Upper lobe of left lung (tissue), 4 donors: Measurements from ENCODE around the gene RRM1.

Source experiments
- POLR2AphosphoS5 ChIP-seq, 2 donors: sonication (generic); formaldehyde crosslinking; IDR thresholded peaks; one replicate each; pipeline ENCODE4 v1.5.1; 2017; ENCODE audit warnings: antibody characterized with exemption in 2 of 2
- TF ChIP-seq, protein P1 (sequence below), 6 experiments: fragments of 450-650 bp in 4 of 6; fragments of 200-600 bp in 2 of 6; sonication (generic) in 2 of 6; IDR thresholded peaks; one replicate each; pipeline ENCODE4 v1.5.1; 2016 to 2019; ENCODE audit warnings: antibody characterized with exemption in 6 of 6

DNA sequence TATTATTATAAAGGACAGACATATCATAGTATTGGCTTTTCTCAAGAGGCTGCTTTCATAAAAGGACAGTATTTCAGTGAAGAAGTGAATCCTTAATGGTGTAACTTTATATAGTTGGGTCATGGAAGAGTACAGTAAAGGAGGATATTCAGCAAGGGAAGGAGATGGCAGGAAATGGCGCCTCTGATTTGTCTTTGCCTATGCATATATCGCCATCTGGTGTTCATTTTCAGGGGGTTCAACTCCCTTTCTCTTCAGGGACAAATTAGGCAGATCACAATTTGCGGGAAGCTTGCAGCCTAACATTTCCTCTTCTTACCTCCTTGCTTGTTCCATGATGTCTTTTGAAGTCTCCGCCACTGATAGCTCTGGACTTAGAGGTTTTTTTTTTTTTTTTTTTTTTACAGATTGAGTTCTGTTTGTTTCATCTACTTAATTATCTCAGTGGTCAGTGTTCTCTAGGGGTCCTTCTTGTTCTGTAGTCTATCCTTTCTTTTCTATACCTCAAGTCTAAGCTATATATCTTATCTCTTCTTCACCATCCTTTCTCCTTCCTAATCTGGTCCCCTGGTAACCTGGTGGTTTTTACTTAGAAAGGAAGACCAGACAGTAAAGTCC lies 21.8 kb upstream of the RRM1 start:
- TF ChIP-seq POLR2AphosphoS5 (IDR thresholded peaks at IDR 0.05): no peak
- TF ChIP-seq, protein P1, sequence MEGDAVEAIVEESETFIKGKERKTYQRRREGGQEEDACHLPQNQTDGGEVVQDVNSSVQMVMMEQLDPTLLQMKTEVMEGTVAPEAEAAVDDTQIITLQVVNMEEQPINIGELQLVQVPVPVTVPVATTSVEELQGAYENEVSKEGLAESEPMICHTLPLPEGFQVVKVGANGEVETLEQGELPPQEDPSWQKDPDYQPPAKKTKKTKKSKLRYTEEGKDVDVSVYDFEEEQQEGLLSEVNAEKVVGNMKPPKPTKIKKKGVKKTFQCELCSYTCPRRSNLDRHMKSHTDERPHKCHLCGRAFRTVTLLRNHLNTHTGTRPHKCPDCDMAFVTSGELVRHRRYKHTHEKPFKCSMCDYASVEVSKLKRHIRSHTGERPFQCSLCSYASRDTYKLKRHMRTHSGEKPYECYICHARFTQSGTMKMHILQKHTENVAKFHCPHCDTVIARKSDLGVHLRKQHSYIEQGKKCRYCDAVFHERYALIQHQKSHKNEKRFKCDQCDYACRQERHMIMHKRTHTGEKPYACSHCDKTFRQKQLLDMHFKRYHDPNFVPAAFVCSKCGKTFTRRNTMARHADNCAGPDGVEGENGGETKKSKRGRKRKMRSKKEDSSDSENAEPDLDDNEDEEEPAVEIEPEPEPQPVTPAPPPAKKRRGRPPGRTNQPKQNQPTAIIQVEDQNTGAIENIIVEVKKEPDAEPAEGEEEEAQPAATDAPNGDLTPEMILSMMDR (IDR thresholded peaks at IDR 0.05): peak; percentile 80 to 93 (median 88)
